ENCODE measurements around the gene ALKBH3.

Gene ALKBH3

GRCh38 chr11:43967661-43968060 is 87.0 kb downstream of the ALKBH3 start:
- Histone ChIP-seq H3K9me3 (ENCODE audit: control insufficient read depth, low read length) (peaks cover 3% of the 10 kb centered on the region), H3K18ac (ENCODE audit: low read depth in 1 of 2, low read length in 2 of 2) (no peak overlapping the region), H3K36me3 (ENCODE audit: control insufficient read depth in 1 of 2, insufficient read depth in 2 of 2, low read depth in 1 of 2, low read length in 2 of 2) (no peaks in the 10 kb centered on the region), H3K4me2 (ENCODE audit: low read length, poor library complexity, severe bottlenecking) (no peak overlapping the region), H4K91ac (ENCODE audit: low read length) (no peak overlapping the region), H3K14ac (ENCODE audit: low read length in 2 of 2) (no peak overlapping the region), H3K79me1 (replicated peaks; ENCODE audit: low read length, poor library complexity, severe bottlenecking) (no peaks in the 10 kb centered on the region), H3K9ac (ENCODE audit: low read length) (no peak overlapping the region), H3K27ac (ENCODE audit: low read length, poor library complexity, severe bottlenecking) (no peak overlapping the region), H2BK5ac (ENCODE audit: low read depth, low read length, poor library complexity, severe bottlenecking) (no peak overlapping the region), H3K27me3 (ENCODE audit: control insufficient read depth in 1 of 2, insufficient read depth in 1 of 2, low read length in 2 of 2) (peaks cover 0 to 23% of the 10 kb centered on the region in 2 experiments), H3K4ac (ENCODE audit: low read depth in 1 of 2, low read length in 2 of 2) (no peak overlapping the region), H3K4me3 (ENCODE audit: insufficient read depth in 1 of 2, low read depth in 1 of 2, low read length in 2 of 2) (no peak overlapping the region), H4K8ac (ENCODE audit: low read length) (no peak overlapping the region), H3K23ac (ENCODE audit: low read length in 2 of 2) (no peak overlapping the region), H2BK120ac (ENCODE audit: low read depth, low read length) (no peak overlapping the region), H2AK5ac (ENCODE audit: low read length, severe bottlenecking) (no peak overlapping the region), H2BK15ac (ENCODE audit: low read depth, poor library complexity, severe bottlenecking) (no peak overlapping the region), H2BK12ac (ENCODE audit: low read length in 2 of 2) (no peak overlapping the region), H3K4me1 (ENCODE audit: control insufficient read depth, insufficient read depth, low read depth, low read length) (no peaks in the 10 kb centered on the region), H2AFZ (ENCODE audit: low read depth, low read length) (no peak overlapping the region)
- 33% methylated on average over 1 of the region's 2 CpGs for WGBS
- no peak for DNase-seq

GRCh38 chr11:43968719-43969118 is 88.1 kb downstream of the ALKBH3 start:
- Histone ChIP-seq H2AK5ac (ENCODE audit: low read length, severe bottlenecking) (no peak overlapping the region), H3K9ac (ENCODE audit: low read length) (no peak overlapping the region), H2BK5ac (ENCODE audit: low read depth, low read length, poor library complexity, severe bottlenecking) (no peak overlapping the region), H4K8ac (ENCODE audit: low read length) (no peak overlapping the region), H2AFZ (ENCODE audit: low read depth, low read length) (no peak overlapping the region), H2BK12ac (ENCODE audit: low read length in 2 of 2) (no peak overlapping the region), H3K36me3 (ENCODE audit: control insufficient read depth in 1 of 2, insufficient read depth in 2 of 2, low read depth in 1 of 2, low read length in 2 of 2) (no peaks in the 10 kb centered on the region), H3K4me2 (ENCODE audit: low read length, poor library complexity, severe bottlenecking) (no peak overlapping the region), H3K23ac (ENCODE audit: low read length in 2 of 2) (no peak overlapping the region), H3K14ac (ENCODE audit: low read length in 2 of 2) (no peak overlapping the region), H3K4me1 (ENCODE audit: control insufficient read depth, insufficient read depth, low read depth, low read length) (no peaks in the 10 kb centered on the region), H3K27ac (ENCODE audit: low read length, poor library complexity, severe bottlenecking) (no peak overlapping the region), H3K79me1 (replicated peaks; ENCODE audit: low read length, poor library complexity, severe bottlenecking) (no peaks in the 10 kb centered on the region), H4K91ac (ENCODE audit: low read length) (no peak overlapping the region), H3K4ac (ENCODE audit: low read depth in 1 of 2, low read length in 2 of 2) (no peak overlapping the region), H3K18ac (ENCODE audit: low read depth in 1 of 2, low read length in 2 of 2) (peak overlapping the region; percentile 52 to 62), H3K4me3 (ENCODE audit: insufficient read depth in 1 of 2, low read depth in 1 of 2, low read length in 2 of 2) (no peak overlapping the region), H2BK15ac (ENCODE audit: low read depth, poor library complexity, severe bottlenecking) (no peak overlapping the region), H2BK120ac (ENCODE audit: low read depth, low read length) (no peak overlapping the region), H3K9me3 (ENCODE audit: control insufficient read depth, low read length) (peaks cover 8% of the 10 kb centered on the region), H3K27me3 (ENCODE audit: control insufficient read depth in 1 of 2, insufficient read depth in 1 of 2, low read length in 2 of 2) (peaks cover 0 to 24% of the 10 kb centered on the region in 2 experiments)
- WGBS = 83% methylated on average over 4 of the region's 4 CpGs
- DNase-seq = no peak

DNA sequence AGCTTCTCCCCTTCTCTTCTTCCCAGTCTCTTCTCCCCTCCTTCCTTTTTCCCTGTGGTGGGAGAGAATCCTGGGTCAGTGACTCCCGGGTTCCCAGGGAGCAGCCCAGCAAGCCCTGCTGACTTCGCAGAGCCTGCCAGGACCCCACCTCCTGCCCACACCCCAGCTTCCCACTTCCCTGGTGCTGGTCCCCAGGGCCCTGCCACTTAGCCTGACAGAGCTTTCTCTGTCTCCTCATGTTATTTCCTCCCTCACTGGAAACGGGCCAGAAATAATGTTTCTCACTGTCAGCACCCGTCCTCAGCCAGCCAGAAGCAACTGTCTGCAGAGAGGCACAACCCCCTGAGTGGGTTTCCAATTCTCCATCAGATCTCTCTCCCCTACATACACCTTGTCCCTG is 88.9 kb downstream of the ALKBH3 start:
- Histone ChIP-seq H2BK12ac (ENCODE audit: low read length in 2 of 2) (peak overlapping the region in 1 of 2 experiments; percentile 39), H2BK5ac (ENCODE audit: low read depth, low read length, poor library complexity, severe bottlenecking) (no peak overlapping the region), H3K4ac (ENCODE audit: low read depth in 1 of 2, low read length in 2 of 2) (no peak overlapping the region), H3K4me3 (ENCODE audit: insufficient read depth in 1 of 2, low read depth in 1 of 2, low read length in 2 of 2) (no peak overlapping the region), H2BK15ac (ENCODE audit: low read depth, poor library complexity, severe bottlenecking) (no peak overlapping the region), H3K4me1 (ENCODE audit: control insufficient read depth, insufficient read depth, low read depth, low read length) (no peaks in the 10 kb centered on the region), H2AFZ (ENCODE audit: low read depth, low read length) (no peak overlapping the region), H3K9me3 (ENCODE audit: control insufficient read depth, low read length) (peaks cover 16% of the 10 kb centered on the region), H3K79me1 (replicated peaks; ENCODE audit: low read length, poor library complexity, severe bottlenecking) (no peaks in the 10 kb centered on the region), H2AK5ac (ENCODE audit: low read length, severe bottlenecking) (no peak overlapping the region), H4K8ac (ENCODE audit: low read length) (no peak overlapping the region), H3K23ac (ENCODE audit: low read length in 2 of 2) (no peak overlapping the region), H2BK120ac (ENCODE audit: low read depth, low read length) (no peak overlapping the region), H3K36me3 (ENCODE audit: control insufficient read depth in 1 of 2, insufficient read depth in 2 of 2, low read depth in 1 of 2, low read length in 2 of 2) (no peaks in the 10 kb centered on the region), H3K18ac (ENCODE audit: low read depth in 1 of 2, low read length in 2 of 2) (peak overlapping the region in 1 of 2 experiments; percentile 52), H3K27ac (ENCODE audit: low read length, poor library complexity, severe bottlenecking) (no peak overlapping the region), H3K9ac (ENCODE audit: low read length) (peak overlapping the region; percentile 2), H4K91ac (ENCODE audit: low read length) (no peak overlapping the region), H3K4me2 (ENCODE audit: low read length, poor library complexity, severe bottlenecking) (no peak overlapping the region), H3K27me3 (ENCODE audit: control insufficient read depth in 1 of 2, insufficient read depth in 1 of 2, low read length in 2 of 2) (peaks cover 0 to 30% of the 10 kb centered on the region in 2 experiments), H3K14ac (ENCODE audit: low read length in 2 of 2) (no peak overlapping the region)
- DNase-seq = peak; percentile 21
- WGBS = 64% methylated on average over 2 of the region's 4 CpGs

All from mesenchymal stem cell (in vitro differentiated cells and primary cell).